HEK293T (cell line): ENCODE data around the gene ZDHHC7.

Experiments used
- CTCF ChIA-PET: fragments of 350-600 bp; formaldehyde crosslinking; extraction: SDS; loops from one replicate; lab custom pipeline; 2021; ENCODE audit warnings: antibody characterized with exemption, inconsistent platforms; lab: Yijun Ruan, JAX
- POLR2A ChIA-PET: fragments of 350-600 bp; formaldehyde crosslinking; extraction: SDS; loops from one replicate; lab custom pipeline; 2020; ENCODE audit warnings: antibody characterized with exemption, inconsistent platforms; lab: Yijun Ruan, JAX
- DNase-seq: peaks from one replicate; pipeline ENCODE4 v3.0.0; 2012; ENCODE audit warnings: mixed read lengths; ENCODE audit errors: extremely low spot score
- ARNT ChIP-seq: fragments of 450-650 bp; IDR thresholded peaks from 2 replicates; pipeline ENCODE4 v1.6.1; 2017; ENCODE audit warnings: mild to moderate bottlenecking
- BHLHE40 ChIP-seq: fragments of 450-650 bp; IDR thresholded peaks from 2 replicates; pipeline ENCODE4 v1.6.1; 2016; ENCODE audit warnings: mild to moderate bottlenecking, moderate library complexity, borderline replicate concordance
- CTBP1 ChIP-seq: fragments of 450-650 bp; IDR thresholded peaks from 2 replicates; pipeline ENCODE4 v1.6.1; 2016; ENCODE audit warnings: borderline replicate concordance
- ELF4 ChIP-seq: fragments of 450-650 bp; IDR thresholded peaks from 2 replicates; pipeline ENCODE4 v1.6.1; 2017; ENCODE audit warnings: antibody characterized with exemption
- FOXA1 ChIP-seq: fragments of 450-650 bp; IDR thresholded peaks from 2 replicates; pipeline ENCODE4 v1.6.1; 2016; ENCODE audit warnings: mild to moderate bottlenecking
- FOXK2 ChIP-seq: fragments of 450-650 bp; IDR thresholded peaks from 2 replicates; pipeline ENCODE4 v1.6.1; 2016; ENCODE audit warnings: mild to moderate bottlenecking
- FOXM1 ChIP-seq: fragments of 450-650 bp; IDR thresholded peaks from 2 replicates; pipeline ENCODE4 v1.6.1; 2017; ENCODE audit warnings: mild to moderate bottlenecking, borderline replicate concordance
- HDGF ChIP-seq: fragments of 450-650 bp; IDR thresholded peaks from 2 replicates; pipeline ENCODE4 v1.6.1; 2017; ENCODE audit warnings: antibody characterized with exemption, borderline replicate concordance
- L3MBTL2 ChIP-seq: fragments of 450-650 bp; conservative IDR thresholded peaks from 2 replicates; pipeline ENCODE4 v1.6.1; 2016; ENCODE audit warnings: mild to moderate bottlenecking
- LEF1 ChIP-seq: fragments of 450-650 bp; IDR thresholded peaks from 2 replicates; pipeline ENCODE4 v1.6.1; 2017; ENCODE audit warnings: mild to moderate bottlenecking, borderline replicate concordance
- NFRKB ChIP-seq: fragments of 450-650 bp; IDR thresholded peaks from 2 replicates; pipeline ENCODE4 v1.6.1; 2016; ENCODE audit warnings: mild to moderate bottlenecking, moderate library complexity
- PKNOX1 ChIP-seq: fragments of 450-650 bp; IDR thresholded peaks from 2 replicates; pipeline ENCODE4 v1.6.1; 2016
- SP1 ChIP-seq: fragments of 450-650 bp; IDR thresholded peaks from 2 replicates; pipeline ENCODE4 v1.6.1; 2017
- SUZ12 ChIP-seq: fragments of 450-650 bp; IDR thresholded peaks from 2 replicates; pipeline ENCODE4 v1.6.1; 2016; ENCODE audit warnings: mild to moderate bottlenecking
- TARDBP ChIP-seq: fragments of 450-650 bp; IDR thresholded peaks from 2 replicates; pipeline ENCODE4 v1.6.1; 2016
- ZNF384 ChIP-seq: fragments of 450-650 bp; IDR thresholded peaks from 2 replicates; pipeline ENCODE4 v1.6.1; 2016

ZDHHC7 gene

GRCh38 chr16:85029408-85029784 is 18.1 kb upstream of the ZDHHC7 start:
- ChIA-PET POLR2A (interaction anchor here (7.2 kb wide), 1 partner anchor 17 kb away, joined by 46 read pairs; the partner anchor contains the start of gene ZDHHC7), CTCF (no interaction called here)
- DNase-seq = no peak
- TF ChIP-seq FOXM1 = no peak
- no peak for TF ChIP-seq NFRKB
- TF ChIP-seq ZNF384 = peak; percentile 22; the same call in 1 of the 2 replicates
- no peak for TF ChIP-seq CTBP1
- TF ChIP-seq L3MBTL2 = no peak

- no peak for TF ChIP-seq BHLHE40
- no peak for TF ChIP-seq PKNOX1
- no peak for TF ChIP-seq TARDBP
- no peak for TF ChIP-seq NFRKB
- no peak for TF ChIP-seq L3MBTL2
- TF ChIP-seq FOXA1 = no peak
- no peak for TF ChIP-seq SP1
- no peak for TF ChIP-seq HDGF
- no peak for TF ChIP-seq SUZ12
- TF ChIP-seq CTBP1 = no peak
- TF ChIP-seq FOXK2 = no peak
- no peak for TF ChIP-seq ZNF384
- no peak for TF ChIP-seq FOXM1
- no peak for TF ChIP-seq ARNT
- TF ChIP-seq LEF1 = no peak
- TF ChIP-seq ELF4 = no peak
- POLR2A ChIA-PET = interaction anchor here (0.6 to 7.2 kb wide), 4 partner anchors 8 to 39 kb away, joined by 3 to 46 read pairs (median 6); partner anchors contain the start of gene ZDHHC7
- CTCF ChIA-PET = interaction anchor here (0.9 to 1.0 kb wide), 2 partner anchors 27 to 58 kb away, joined by 3 read pairs; no protein-coding TSS in a partner anchor
- DNase-seq = no peak
Measured at GRCh38 chr16:85028685-85029407, 17.5 kb upstream of the ZDHHC7 start.

DNA sequence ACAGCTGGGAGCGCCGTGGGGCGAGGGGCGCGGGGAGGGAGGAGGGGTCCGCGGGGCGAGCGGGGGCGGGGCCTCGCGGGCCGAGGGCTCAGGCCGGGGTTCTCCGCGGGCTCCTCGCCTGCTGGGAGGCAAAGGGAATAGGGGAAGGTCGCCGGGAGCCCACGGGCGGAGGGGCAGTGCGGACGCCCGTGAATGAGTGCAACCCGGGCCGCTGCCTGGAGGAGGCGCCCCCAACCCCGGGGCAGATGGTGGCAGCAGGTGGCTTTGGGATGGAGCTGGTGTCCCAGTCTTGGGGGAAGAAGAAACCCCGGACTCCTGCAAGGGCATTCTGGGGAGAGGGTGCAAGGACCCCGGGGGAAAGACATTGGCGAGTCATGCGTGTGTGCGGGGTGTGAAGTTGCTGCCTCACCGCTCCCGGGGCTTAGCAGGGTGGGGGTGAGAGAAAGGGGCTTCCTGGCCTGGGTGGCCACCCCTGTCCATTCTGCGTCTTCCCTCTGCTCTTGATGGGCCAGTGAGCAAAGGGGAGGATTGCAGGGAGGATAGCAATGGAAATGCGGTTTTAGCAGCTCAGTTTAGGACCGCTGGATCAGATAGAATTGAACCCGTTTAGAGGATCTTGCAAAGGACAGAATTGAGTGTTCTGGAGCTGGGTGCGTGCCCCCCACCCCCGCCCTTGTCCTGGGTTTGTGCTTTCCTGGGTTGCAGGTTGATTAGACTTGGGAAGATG is 16.8 kb upstream of the ZDHHC7 start:
- no peak for DNase-seq
- POLR2A ChIA-PET = interaction anchor here (1.3 to 7.2 kb wide), 3 partner anchors 16 to 38 kb away, joined by 3 to 46 read pairs (median 10); partner anchors contain the start of gene ZDHHC7
- CTCF ChIA-PET = interaction anchor here (0.9 to 1.0 kb wide), 2 partner anchors 28 to 58 kb away, joined by 3 read pairs; no protein-coding TSS in a partner anchor
- no peak for TF ChIP-seq CTBP1
- TF ChIP-seq ARNT = no peak
- TF ChIP-seq LEF1 = no peak
- no peak for TF ChIP-seq ELF4
- no peak for TF ChIP-seq HDGF
- no peak for TF ChIP-seq SP1
- TF ChIP-seq L3MBTL2 = no peak
- no peak for TF ChIP-seq FOXM1
- no peak for TF ChIP-seq PKNOX1
- TF ChIP-seq BHLHE40 = no peak

GRCh38 chr16:85027349-85027957 is 16.1 kb upstream of the ZDHHC7 start, which contains the start of gene KIAA0513:
KIAA0513 (plus strand) TSS chr16:85027795; CDS start chr16:85067072, 39,277 bp downstream.
- POLR2A ChIA-PET = interaction anchor here (0.9 to 7.2 kb wide), 4 partner anchors 15 to 37 kb away, joined by 3 to 46 read pairs (median 6); partner anchors contain the start of gene ZDHHC7

DNA sequence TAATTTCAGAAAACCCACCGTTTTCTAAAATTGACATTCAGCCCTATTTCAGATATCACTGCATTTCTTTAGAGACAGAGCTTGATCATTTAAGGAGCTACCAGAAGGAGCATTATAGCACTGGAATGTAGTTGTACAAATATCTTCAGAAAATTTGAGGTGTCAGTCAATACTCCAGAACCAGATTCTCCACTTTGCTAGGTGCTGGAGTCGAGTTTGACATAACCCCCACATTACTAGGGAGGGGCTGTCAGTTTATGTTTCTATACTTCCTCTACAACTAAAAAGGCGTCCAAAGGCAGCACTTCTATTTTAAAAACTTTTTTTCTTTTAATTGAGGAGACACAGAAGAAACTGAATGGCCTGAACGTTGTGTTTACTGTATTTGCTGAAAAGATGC is 15.4 kb upstream of the ZDHHC7 start:
- ChIA-PET CTCF (no interaction called here), POLR2A (interaction anchor here (0.9 to 7.2 kb wide), 3 partner anchors 15 to 30 kb away, joined by 3 to 46 read pairs (median 10); partner anchors contain the start of gene ZDHHC7)
- no peak for DNase-seq
- TF ChIP-seq ELF4 = no peak
- no peak for TF ChIP-seq FOXM1
- no peak for TF ChIP-seq FOXA1
- TF ChIP-seq ZNF384 = no peak
- TF ChIP-seq SUZ12 = no peak
- TF ChIP-seq PKNOX1 = no peak
- TF ChIP-seq HDGF = no peak
- TF ChIP-seq NFRKB = no peak
- TF ChIP-seq ARNT = no peak
- no peak for TF ChIP-seq LEF1

More at GRCh38 chr16:85027349-85027957, 16.1 kb upstream of the ZDHHC7 start, which contains the start of gene KIAA0513:
- CTCF ChIA-PET = interaction anchor here (0.6 kb wide), 1 partner anchor 209 kb away, joined by 3 read pairs; no protein-coding TSS in a partner anchor
- TF ChIP-seq SUZ12 (no peak), ELF4 (peak; percentile 22; the same call in 1 of the 2 replicates), PKNOX1 (peak; percentile 98)
- peak; percentile 99 for DNase-seq
